Neural cell (in vitro differentiated cells): ENCODE results near the gene MBD1.

Source experiments
- CTCF ChIP-seq: fragments of 450-650 bp; IDR thresholded peaks from 2 replicates; pipeline ENCODE4 v1.5.1; 2014; ENCODE audit warnings: antibody characterized with exemption, mild to moderate bottlenecking, moderate library complexity; ENCODE audit not compliant: poor library complexity, severe bottlenecking
- EP300 ChIP-seq: fragments of 450-650 bp; conservative IDR thresholded peaks from 2 replicates; pipeline ENCODE4 v1.6.1; 2014; ENCODE audit warnings: antibody characterized with exemption, mild to moderate bottlenecking, moderate library complexity; ENCODE audit not compliant: poor library complexity, severe bottlenecking
- EZH2 ChIP-seq: fragments of 200-600, 300-800 bp; shearing (Covaris generic), sonication (generic); IDR thresholded peaks from 2 replicates; pipeline ENCODE4 v1.6.1; 2014; ENCODE audit warnings: antibody characterized with exemption, low read length, borderline replicate concordance, mild to moderate bottlenecking; ENCODE audit not compliant: insufficient read depth, poor library complexity, severe bottlenecking
- MXI1 ChIP-seq: fragments of 450-650 bp; conservative IDR thresholded peaks from 2 replicates; pipeline ENCODE4 v1.6.1; 2014; ENCODE audit warnings: antibody characterized with exemption, mild to moderate bottlenecking; ENCODE audit not compliant: poor library complexity, severe bottlenecking
- POLR2AphosphoS5 ChIP-seq: IDR thresholded peaks from 2 replicates; pipeline ENCODE4 v1.6.1; 2012
- RAD21 ChIP-seq: fragments of 450-650 bp; conservative IDR thresholded peaks from 2 replicates; pipeline ENCODE4 v1.6.1; 2014; ENCODE audit warnings: antibody characterized with exemption, mild to moderate bottlenecking, moderate library complexity
- REST ChIP-seq: IDR thresholded peaks from 2 replicates; pipeline ENCODE4 v1.6.1; 2012; ENCODE audit warnings: borderline replicate concordance
- SMC3 ChIP-seq: fragments of 450-650 bp; conservative IDR thresholded peaks from 2 replicates; pipeline ENCODE4 v1.6.1; 2014; ENCODE audit warnings: antibody characterized with exemption, mild to moderate bottlenecking, moderate library complexity; ENCODE audit not compliant: poor library complexity
- TAF1 ChIP-seq: IDR thresholded peaks from 2 replicates; pipeline ENCODE4 v1.6.1; 2012; ENCODE audit warnings: low read depth

- no peak for TF ChIP-seq CTCF
- no peak for TF ChIP-seq TAF1
- TF ChIP-seq REST = no peak
- no peak for TF ChIP-seq RAD21
- TF ChIP-seq EZH2 = no peak
- no peak for TF ChIP-seq MXI1
- TF ChIP-seq POLR2AphosphoS5 = no peak
- TF ChIP-seq SMC3 = no peak
- TF ChIP-seq EP300 = no peak
These were observed 3.4 kb downstream of the MBD1 start for GRCh38 chr18:50277942-50278341.
